SK-N-SH (cell line): Measurements from ENCODE around the gene GTSF1L. TPM values are rescaled to one million over a fixed set of nuclear protein-coding genes. Genes with fewer than 3 reads are reported as not detected.

Source experiments
- CTCF ChIA-PET: fragments of 300-600, 350-600 bp; formaldehyde crosslinking; extraction: SDS; loops from one replicate; lab custom pipeline; 2021; lab: Yijun Ruan, JAX
- POLR2A ChIA-PET: fragments of 350-600 bp; sonication (Branson Sonifier 250); formaldehyde crosslinking; extraction: SDS; loops from one replicate; lab custom pipeline; 2020; ENCODE audit warnings: antibody characterized with exemption, inconsistent platforms; lab: Yijun Ruan, JAX
- DNase-seq: peaks from one replicate; pipeline ENCODE4 v3.0.0; 2012
- H2AFZ ChIP-seq: fragments of 200-600 bp; sonication (generic); 2 replicates; pipeline ENCODE4 v1.8.1; 2016; ENCODE audit warnings: antibody characterized with exemption, mild to moderate bottlenecking, low read depth
- H3F3A ChIP-seq: fragments of 200-600 bp; sonication (generic); replicated peaks from 2 replicates; pipeline ENCODE3; 2016; ENCODE audit warnings: antibody characterized with exemption, mild to moderate bottlenecking; ENCODE audit not compliant: insufficient read depth
- H3K27ac ChIP-seq, 2 experiments: fragments of 200-500 bp in 1 of 2; fragments of 200-600 bp in 1 of 2; sonication (Bioruptor generic) in 1 of 2; sonication (generic), shearing (Covaris generic) in 1 of 2; 2 replicates each; pipeline versions ENCODE4 v1.5.1 to v1.6.1; 2014 to 2016; ENCODE audit warnings: low read depth in 2 of 2, inconsistent platforms in 1 of 2, low read length in 1 of 2, mild to moderate bottlenecking in 1 of 2, mixed read lengths in 1 of 2
- H3K27me3 ChIP-seq: fragments of 200-600 bp; sonication (generic), shearing (Covaris generic); 2 replicates; pipeline ENCODE4 v1.6.1; 2016; ENCODE audit warnings: mixed run types; ENCODE audit not compliant: insufficient read depth
- H3K36me3 ChIP-seq, 2 experiments: fragments of 200-500 bp in 1 of 2; fragments of 200-600 bp in 1 of 2; sonication (Bioruptor generic) in 1 of 2; sonication (generic) in 1 of 2; replicated peaks in 1 of 2; 2 replicates each; pipeline versions ENCODE3 to v1.5.1; 2014 to 2016; ENCODE audit warnings: low read length in 1 of 2, mild to moderate bottlenecking in 1 of 2; ENCODE audit not compliant: insufficient read depth in 2 of 2, control insufficient read depth in 1 of 2
- H3K4me1 ChIP-seq, 2 experiments: fragments of 200-500 bp in 1 of 2; fragments of 200-600 bp in 1 of 2; sonication (Bioruptor generic) in 1 of 2; sonication (generic), shearing (Covaris generic) in 1 of 2; 2 replicates each; pipeline versions ENCODE4 v1.5.1 to v1.6.1; 2014 to 2016; ENCODE audit warnings: low read depth in 1 of 2, low read length in 1 of 2, mixed run types in 1 of 2; ENCODE audit not compliant: insufficient read depth in 2 of 2, control insufficient read depth in 1 of 2
- H3K4me2 ChIP-seq: fragments of 200-600 bp; sonication (generic), shearing (Covaris generic); 2 replicates; pipeline ENCODE4 v1.6.1; 2017; ENCODE audit warnings: mixed run types
- H3K4me3 ChIP-seq, 2 experiments: fragments of 200-500 bp in 1 of 2; fragments of 200-600 bp in 1 of 2; sonication (Bioruptor generic) in 1 of 2; sonication (generic), shearing (Covaris generic) in 1 of 2; 2 replicates each; pipeline versions ENCODE4 v1.5.1 to v1.8.1; 2014 to 2016; ENCODE audit warnings: low read depth in 2 of 2, inconsistent platforms in 1 of 2, low read length in 1 of 2, mild to moderate bottlenecking in 1 of 2, mixed read lengths in 1 of 2, moderate library complexity in 1 of 2
- H3K79me2 ChIP-seq: fragments of 200-600 bp; sonication (generic); 2 replicates; pipeline ENCODE4 v1.8.1; 2017; ENCODE audit warnings: mild to moderate bottlenecking; ENCODE audit not compliant: insufficient read depth
- H3K9ac ChIP-seq: fragments of 200-600 bp; sonication (generic); 2 replicates; pipeline ENCODE4 v1.6.1; 2017; ENCODE audit warnings: mixed run types
- H3K9me2 ChIP-seq: fragments of 200-600 bp; sonication (generic); 2 replicates; pipeline ENCODE4 v1.6.1; 2017; ENCODE audit warnings: mixed run types
- H3K9me3 ChIP-seq: fragments of 200-600 bp; sonication (generic); 2 replicates; pipeline ENCODE4 v1.6.1; 2017; ENCODE audit warnings: mixed run types, mild to moderate bottlenecking, moderate library complexity
- H4K20me1 ChIP-seq: fragments of 200-600 bp; sonication (generic); 2 replicates; pipeline ENCODE4 v1.6.1; 2017; ENCODE audit warnings: mild to moderate bottlenecking, mixed run types; ENCODE audit not compliant: insufficient read depth
- EP300 ChIP-seq, 2 experiments: IDR thresholded peaks; 2 replicates each; pipeline versions ENCODE4 v1.4.0 to v1.6.1; 2012; ENCODE audit warnings: borderline replicate concordance in 1 of 2, low read depth in 1 of 2, low read length in 1 of 2
- EZH2phosphoT487 ChIP-seq: fragments of 200-600 bp; sonication (generic); IDR thresholded peaks from 2 replicates; pipeline ENCODE4 v1.6.1; 2017; ENCODE audit warnings: low read depth, mixed run types, mild to moderate bottlenecking, antibody characterized with exemption, moderate library complexity, borderline replicate concordance
- FOXJ3 ChIP-seq: sonication (generic); formaldehyde crosslinking; IDR thresholded peaks from 2 replicates; pipeline ENCODE4 v1.5.1; 2020; ENCODE audit warnings: mild to moderate bottlenecking, missing genetic modification reagents
- FOXM1 ChIP-seq: IDR thresholded peaks from 2 replicates; pipeline ENCODE4 v1.4.0; 2012; ENCODE audit warnings: low read depth, mild to moderate bottlenecking
- MEF2A ChIP-seq: IDR thresholded peaks from 2 replicates; pipeline ENCODE4 v1.4.0; 2012; ENCODE audit warnings: low read depth, borderline replicate concordance
- MXI1 ChIP-seq: IDR thresholded peaks from 2 replicates; pipeline ENCODE4 v1.6.1; 2012; ENCODE audit warnings: mild to moderate bottlenecking, low read depth, low read length, improper control_type of control experiment
- RCOR1 ChIP-seq: fragments of 150-350 bp; IDR thresholded peaks from 2 replicates; pipeline ENCODE4 v1.6.1; 2017; ENCODE audit warnings: antibody characterized with exemption, low read length
- SIN3A ChIP-seq: IDR thresholded peaks from 2 replicates; pipeline ENCODE4 v1.6.1; 2012; ENCODE audit warnings: low read depth, mild to moderate bottlenecking, low read length, moderate library complexity, borderline replicate concordance
- SMC3 ChIP-seq: IDR thresholded peaks from 2 replicates; pipeline ENCODE4 v1.6.1; 2012; ENCODE audit warnings: low read depth, low read length, improper control_type of control experiment
- TAF1 ChIP-seq: IDR thresholded peaks from 2 replicates; pipeline ENCODE4 v1.6.1; 2012; ENCODE audit warnings: low read depth, mild to moderate bottlenecking, low read length, moderate library complexity, borderline replicate concordance
- WGBS: methylation state at CpG from one replicate; pipeline ENCODE4 v1.1.6; 2017; ENCODE audit warnings: low lambda C conversion rate; 5-methylcytosine and 5-hydroxymethylcytosine counted together
- polyA plus RNA-seq, 3 experiments: library from polyadenylated mRNA; depleted of rRNA; stranded (reverse); fragments of >200 nt; gene quantifications; 2 replicates each; pipeline ENCODE4 v1.2.3, GENCODE V29; 2012
- TF ChIP-seq, protein P1 (sequence below): IDR thresholded peaks from 2 replicates; pipeline ENCODE4 v1.4.0; 2012; ENCODE audit warnings: low read depth, borderline replicate concordance
- TF ChIP-seq, protein P2 (sequence below): IDR thresholded peaks from 2 replicates; pipeline ENCODE4; 2012
- TF ChIP-seq, protein P3 (sequence below): fragments of 200-600 bp; sonication (generic); IDR thresholded peaks from 2 replicates; pipeline ENCODE4 v1.6.1; 2017; ENCODE audit warnings: antibody characterized with exemption, mild to moderate bottlenecking, moderate library complexity
- TF ChIP-seq, protein P4 (sequence below): fragments of 150-350 bp; IDR thresholded peaks from 2 replicates; pipeline ENCODE4 v1.6.1; 2016; ENCODE audit warnings: mild to moderate bottlenecking, low read depth, low read length

The GTSF1L gene
- polyA plus RNA-seq, 1 of the 3 experiments (the other 2 are of a cell fraction) = not detected

DNA sequence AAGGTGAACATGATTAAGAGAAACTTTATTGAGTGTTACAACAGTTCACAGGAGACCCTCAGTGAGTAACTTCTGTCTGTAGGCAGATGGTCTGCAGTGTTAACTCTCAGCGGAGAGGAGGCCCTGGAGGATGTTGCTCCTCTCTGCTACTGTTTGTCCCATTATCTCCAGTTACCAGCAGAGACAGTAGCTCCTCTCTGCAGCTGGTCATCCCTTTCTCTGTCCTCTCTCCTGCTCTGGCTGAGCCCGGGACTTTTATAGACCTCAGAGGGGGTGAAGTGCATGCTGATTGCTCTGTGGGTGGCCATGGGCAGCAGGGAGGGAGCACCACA is 5.7 kb downstream of the GTSF1L start:
- H3K9ac ChIP-seq = no peak overlapping the region
- no peaks in the 10 kb centered on the region for H3K9me3 ChIP-seq
- no peaks in the 10 kb centered on the region for H3K36me3 ChIP-seq
- no peak overlapping the region for H3K27ac ChIP-seq
- ChIA-PET POLR2A (no interaction called here), CTCF (interaction anchor here (0.8 to 1.6 kb wide), 4 partner anchors 50 to 469 kb away, joined by 3 to 5 read pairs (median 4); no protein-coding TSS in a partner anchor)
- peaks cover 0 to 15% of the 10 kb centered on the region in 2 experiments; a peak in 1 of 4 replicates for H3K4me1 ChIP-seq
- H3K27me3 ChIP-seq = no peaks in the 10 kb centered on the region
- no peak overlapping the region for H3K4me2 ChIP-seq
- DNase-seq = no peak
- H3K4me3 ChIP-seq = no peak overlapping the region
- no peaks in the 10 kb centered on the region for H3K79me2 ChIP-seq
- no peaks in the 10 kb centered on the region for H3K9me2 ChIP-seq
- no peak for TF ChIP-seq RCOR1
- no peak for TF ChIP-seq FOXJ3 (CRISPR knock-in tag)
- no peak for TF ChIP-seq EP300 (IDR thresholded peaks at IDR 0.05; ENCODE audit: borderline replicate concordance in 1 of 2, low read depth in 1 of 2, low read length in 1 of 2)
- TF ChIP-seq, protein P1, sequence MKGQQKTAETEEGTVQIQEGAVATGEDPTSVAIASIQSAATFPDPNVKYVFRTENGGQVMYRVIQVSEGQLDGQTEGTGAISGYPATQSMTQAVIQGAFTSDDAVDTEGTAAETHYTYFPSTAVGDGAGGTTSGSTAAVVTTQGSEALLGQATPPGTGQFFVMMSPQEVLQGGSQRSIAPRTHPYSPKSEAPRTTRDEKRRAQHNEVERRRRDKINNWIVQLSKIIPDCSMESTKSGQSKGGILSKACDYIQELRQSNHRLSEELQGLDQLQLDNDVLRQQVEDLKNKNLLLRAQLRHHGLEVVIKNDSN = no peak
- no peak for TF ChIP-seq MXI1
- TF ChIP-seq MEF2A = no peak
- TF ChIP-seq EZH2phosphoT487 = no peak
- TF ChIP-seq, protein P2, sequence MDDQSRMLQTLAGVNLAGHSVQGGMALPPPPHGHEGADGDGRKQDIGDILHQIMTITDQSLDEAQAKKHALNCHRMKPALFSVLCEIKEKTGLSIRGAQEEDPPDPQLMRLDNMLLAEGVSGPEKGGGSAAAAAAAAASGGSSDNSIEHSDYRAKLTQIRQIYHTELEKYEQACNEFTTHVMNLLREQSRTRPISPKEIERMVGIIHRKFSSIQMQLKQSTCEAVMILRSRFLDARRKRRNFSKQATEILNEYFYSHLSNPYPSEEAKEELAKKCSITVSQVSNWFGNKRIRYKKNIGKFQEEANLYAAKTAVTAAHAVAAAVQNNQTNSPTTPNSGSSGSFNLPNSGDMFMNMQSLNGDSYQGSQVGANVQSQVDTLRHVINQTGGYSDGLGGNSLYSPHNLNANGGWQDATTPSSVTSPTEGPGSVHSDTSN = no peak
- no peak for TF ChIP-seq SMC3
- TF ChIP-seq TAF1 = no peak
- TF ChIP-seq, protein P3, sequence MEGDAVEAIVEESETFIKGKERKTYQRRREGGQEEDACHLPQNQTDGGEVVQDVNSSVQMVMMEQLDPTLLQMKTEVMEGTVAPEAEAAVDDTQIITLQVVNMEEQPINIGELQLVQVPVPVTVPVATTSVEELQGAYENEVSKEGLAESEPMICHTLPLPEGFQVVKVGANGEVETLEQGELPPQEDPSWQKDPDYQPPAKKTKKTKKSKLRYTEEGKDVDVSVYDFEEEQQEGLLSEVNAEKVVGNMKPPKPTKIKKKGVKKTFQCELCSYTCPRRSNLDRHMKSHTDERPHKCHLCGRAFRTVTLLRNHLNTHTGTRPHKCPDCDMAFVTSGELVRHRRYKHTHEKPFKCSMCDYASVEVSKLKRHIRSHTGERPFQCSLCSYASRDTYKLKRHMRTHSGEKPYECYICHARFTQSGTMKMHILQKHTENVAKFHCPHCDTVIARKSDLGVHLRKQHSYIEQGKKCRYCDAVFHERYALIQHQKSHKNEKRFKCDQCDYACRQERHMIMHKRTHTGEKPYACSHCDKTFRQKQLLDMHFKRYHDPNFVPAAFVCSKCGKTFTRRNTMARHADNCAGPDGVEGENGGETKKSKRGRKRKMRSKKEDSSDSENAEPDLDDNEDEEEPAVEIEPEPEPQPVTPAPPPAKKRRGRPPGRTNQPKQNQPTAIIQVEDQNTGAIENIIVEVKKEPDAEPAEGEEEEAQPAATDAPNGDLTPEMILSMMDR = no peak
- no peak for TF ChIP-seq SIN3A
- TF ChIP-seq FOXM1 = no peak
- TF ChIP-seq, protein P4, sequence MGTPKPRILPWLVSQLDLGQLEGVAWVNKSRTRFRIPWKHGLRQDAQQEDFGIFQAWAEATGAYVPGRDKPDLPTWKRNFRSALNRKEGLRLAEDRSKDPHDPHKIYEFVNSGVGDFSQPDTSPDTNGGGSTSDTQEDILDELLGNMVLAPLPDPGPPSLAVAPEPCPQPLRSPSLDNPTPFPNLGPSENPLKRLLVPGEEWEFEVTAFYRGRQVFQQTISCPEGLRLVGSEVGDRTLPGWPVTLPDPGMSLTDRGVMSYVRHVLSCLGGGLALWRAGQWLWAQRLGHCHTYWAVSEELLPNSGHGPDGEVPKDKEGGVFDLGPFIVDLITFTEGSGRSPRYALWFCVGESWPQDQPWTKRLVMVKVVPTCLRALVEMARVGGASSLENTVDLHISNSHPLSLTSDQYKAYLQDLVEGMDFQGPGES = no peak
- H4K20me1 ChIP-seq = no peaks in the 10 kb centered on the region
- WGBS = 0% methylated on average over 2 of the region's 2 CpGs
- no peaks in the 10 kb centered on the region for H3F3A ChIP-seq
- H2AFZ ChIP-seq = no peak overlapping the region
